ENCODE data around the gene HMOX2.
A peak's percentile ranks its signal among the peaks of the same experiment; 100 is the strongest.

Gene HMOX2

GRCh38 chr16:4525069-4525468 is 48.9 kb downstream of the HMOX2 start:
- DNase-seq (ENCODE audit: low read depth) = no peak

GRCh38 chr16:4525634-4526277 is 49.6 kb downstream of the HMOX2 start:
- DNase-seq (ENCODE audit: low read depth) = no peak

- no peak for DNase-seq (ENCODE audit: low read depth)
These were observed 53.2 kb downstream of the HMOX2 start for GRCh38 chr16:4529085-4530060.

- no peak for DNase-seq (ENCODE audit: low read depth)
These were observed 55.6 kb downstream of the HMOX2 start for GRCh38 chr16:4531811-4532210.

GRCh38 chr16:4532238-4532637 is 56.0 kb downstream of the HMOX2 start:
- DNase-seq (ENCODE audit: low read depth) = no peak

- no peak for DNase-seq (ENCODE audit: low read depth)
These were observed 57.3 kb downstream of the HMOX2 start for GRCh38 chr16:4533490-4533889.

- DNase-seq (ENCODE audit: low read depth) = no peak
These were observed 58.1 kb downstream of the HMOX2 start for GRCh38 chr16:4534151-4534790.

GRCh38 chr16:4535627-4536108 is 59.5 kb downstream of the HMOX2 start:
- DNase-seq (ENCODE audit: low read depth) = no peak

- no peak for DNase-seq (ENCODE audit: low read depth)
These were observed 60.4 kb downstream of the HMOX2 start for GRCh38 chr16:4536391-4537106.

- no peak for DNase-seq (ENCODE audit: low read depth)
These were observed 61.5 kb downstream of the HMOX2 start for GRCh38 chr16:4537376-4538343.

- peak; percentile 95 for DNase-seq (ENCODE audit: low read depth)
These were observed 62.4 kb downstream of the HMOX2 start, which contains the start of gene CDIP1 for GRCh38 chr16:4538350-4539235. CDIP1 (minus strand) TSS chr16:4538773; CDS start chr16:4514130, 24,643 bp downstream.

GRCh38 chr16:4539716-4540284 is 63.6 kb downstream of the HMOX2 start:
- DNase-seq (ENCODE audit: low read depth) = no peak

- no peak for DNase-seq (ENCODE audit: low read depth)
These were observed 68.3 kb downstream of the HMOX2 start for GRCh38 chr16:4544473-4544872.

- DNase-seq (ENCODE audit: low read depth) = no peak
These were observed 71.9 kb downstream of the HMOX2 start for GRCh38 chr16:4548124-4548523.

GRCh38 chr16:4550591-4550990 is 74.4 kb downstream of the HMOX2 start:
- DNase-seq (ENCODE audit: low read depth) = no peak

GRCh38 chr16:4552541-4552940 is 76.3 kb downstream of the HMOX2 start:
- DNase-seq (ENCODE audit: low read depth) = no peak

GRCh38 chr16:4556112-4556511 is 79.9 kb downstream of the HMOX2 start, which contains the start of gene C16orf96:
C16orf96 (plus strand) TSS chr16:4556340; CDS start chr16:4556490, 150 bp downstream.
- no peak for DNase-seq (ENCODE audit: low read depth)

- no peak for DNase-seq (ENCODE audit: low read depth)
These were observed 80.4 kb downstream of the HMOX2 start for GRCh38 chr16:4556580-4556979.

GRCh38 chr16:4557973-4558372 is 81.8 kb downstream of the HMOX2 start:
- DNase-seq (ENCODE audit: low read depth) = no peak

Measured in stimulated activated CD8-positive, alpha-beta memory T cell treated with anti-CD3 and anti-CD28 coated beads, Interleukin-12 subunit alpha, Interleukin-12 subunit beta, amount 100 ng/mL, for 4 hours (primary cell).